GM21786 (cell line): ENCODE results near the gene BUD23.
A peak's percentile ranks its signal among the peaks of the same experiment; 100 is the strongest.
"Not testable (repeated sequence)": the region's sequence is repeated elsewhere in the genome, so short reads cannot be mapped to it uniquely, and the experiment has no call there.

Experiments used
- ATAC-seq: cut with Tn5 transposase; IDR thresholded peaks from one replicate; pipeline ENCODE4 v1.9.1; 2021; ENCODE audit not compliant: unreplicated experiment

BUD23 gene

DNA sequence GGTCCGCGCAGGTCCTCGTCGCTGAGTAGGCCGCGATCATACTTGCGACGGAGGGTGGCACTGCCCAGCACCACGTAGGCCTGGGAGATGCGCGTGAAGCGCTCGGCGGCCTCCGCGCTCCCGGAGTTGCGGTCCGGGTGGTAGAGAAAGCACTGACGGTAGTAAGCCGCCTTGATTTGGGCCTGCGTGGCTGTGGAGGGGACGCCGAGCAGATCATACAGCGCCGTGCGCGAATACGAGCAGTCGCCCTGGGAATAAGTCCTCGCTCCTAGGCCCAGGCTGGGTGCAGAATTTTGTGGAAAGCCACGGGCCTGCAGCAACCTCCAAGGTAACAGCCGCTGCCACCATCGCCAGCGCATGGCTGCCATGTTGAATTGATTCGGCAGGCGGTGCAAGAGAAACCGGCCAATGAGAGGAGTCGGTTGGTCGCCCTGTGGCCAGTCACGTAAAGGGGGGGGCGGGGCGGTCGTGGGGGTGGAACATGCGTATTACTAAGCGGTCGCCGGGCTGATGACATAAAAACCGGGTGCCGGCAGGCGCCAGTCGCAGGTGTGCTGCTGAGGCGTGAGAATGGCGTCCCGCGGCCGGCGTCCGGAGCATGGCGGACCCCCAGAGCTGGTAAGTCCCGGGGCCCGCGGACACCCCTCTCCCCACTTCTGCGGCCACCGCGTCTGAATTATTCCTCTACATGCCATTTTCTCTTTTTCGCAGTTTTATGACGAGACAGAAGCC is at the start of gene BUD23, which contains the start of gene DNAJC30:
BUD23 (plus strand) TSS at position 542 of the 732 bp plus-strand sequence; CDS start at position 571, 29 bp downstream.
DNAJC30 (minus strand) TSS at position 398 of the 732 bp plus-strand sequence; CDS start at position 368, 30 bp downstream.
- peak; percentile 88 for ATAC-seq

- no peak for ATAC-seq
These were observed 49.6 kb upstream of the BUD23 start for GRCh38 chr7:73633844-73634243.

GRCh38 chr7:73635428-73636200 is 47.8 kb upstream of the BUD23 start:
- no peak for ATAC-seq

GRCh38 chr7:73638911-73639310 is 44.5 kb upstream of the BUD23 start:
- no peak for ATAC-seq

- ATAC-seq = no peak
These were observed 40.6 kb upstream of the BUD23 start for GRCh38 chr7:73642834-73643233.

GRCh38 chr7:73644688-73645286 is 38.6 kb upstream of the BUD23 start:
- no peak for ATAC-seq

DNA sequence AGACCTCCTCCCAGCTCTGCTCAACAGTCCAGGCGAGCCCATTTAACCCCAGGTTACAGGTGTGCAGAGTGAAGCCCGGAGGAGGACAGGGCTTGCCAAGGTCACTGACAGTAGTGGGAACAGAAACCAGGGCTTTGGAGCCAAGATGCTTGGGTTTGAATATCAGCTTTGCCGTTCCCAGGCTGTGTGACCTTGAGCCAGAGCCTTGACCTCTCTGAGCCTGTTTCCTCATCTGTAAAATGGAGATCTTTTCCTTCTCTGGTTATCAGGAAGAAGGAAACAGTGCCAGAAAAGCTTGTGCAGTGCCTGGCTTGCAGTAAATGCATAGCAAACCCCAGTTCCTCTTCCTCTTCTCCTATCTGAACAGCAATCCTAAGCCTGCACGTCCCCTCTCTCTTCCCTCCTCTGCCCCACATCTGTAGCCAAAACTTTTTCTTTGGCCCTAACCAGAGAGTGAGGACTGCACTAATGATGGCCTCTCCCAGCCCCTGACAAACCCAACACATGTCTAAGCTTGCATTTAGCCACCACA is 37.7 kb upstream of the BUD23 start:
- no peak for ATAC-seq

DNA sequence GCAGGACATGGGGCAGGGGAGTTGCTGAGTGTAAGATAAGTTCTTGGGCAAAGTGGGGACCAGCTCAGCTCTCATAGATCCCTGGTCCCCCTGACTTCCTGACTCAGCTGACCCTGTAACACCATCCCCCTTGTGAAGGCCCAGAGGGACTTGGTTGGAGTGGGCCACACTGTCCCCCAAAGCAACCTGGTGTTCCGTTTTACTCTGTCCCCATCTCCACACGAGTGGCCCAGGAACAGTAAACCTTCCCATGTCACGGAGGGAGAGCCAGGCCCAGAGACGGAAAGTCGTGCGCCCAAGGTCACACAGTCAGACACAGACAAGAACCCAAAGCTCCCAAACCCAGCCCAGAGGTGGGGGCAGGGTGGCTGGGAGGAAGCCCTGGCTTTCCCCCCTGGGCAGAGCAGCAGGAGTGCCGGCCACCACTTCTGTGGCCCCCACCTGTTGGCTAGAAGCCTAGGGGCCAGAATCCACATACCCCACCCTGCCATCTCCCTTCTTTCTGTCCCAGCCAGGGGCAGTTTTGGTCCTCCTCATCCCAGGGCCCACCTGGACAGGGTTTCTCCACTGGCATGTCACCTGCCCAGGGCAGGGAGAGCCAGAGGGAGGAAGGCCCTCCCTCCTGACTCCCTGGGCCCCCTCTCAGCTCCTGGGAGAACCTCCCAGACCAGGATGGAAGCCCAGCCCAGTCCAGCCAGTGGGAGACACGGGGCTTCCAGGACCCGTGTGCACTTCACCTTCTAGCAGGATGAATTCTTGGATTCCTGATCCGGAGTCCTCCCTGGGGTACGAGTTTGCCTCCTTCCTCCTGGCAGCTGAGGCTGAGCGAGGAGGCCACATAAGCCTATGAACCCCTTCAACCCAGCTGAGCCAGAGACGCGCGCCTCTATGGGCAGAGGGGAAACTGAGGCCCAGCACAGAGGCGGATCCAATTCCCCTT is 36.3 kb upstream of the BUD23 start:
- ATAC-seq = no peak

- no peak for ATAC-seq
These were observed 35.4 kb upstream of the BUD23 start for GRCh38 chr7:73647725-73648592.

- ATAC-seq = no peak
These were observed 34.6 kb upstream of the BUD23 start for GRCh38 chr7:73648593-73649332.

DNA sequence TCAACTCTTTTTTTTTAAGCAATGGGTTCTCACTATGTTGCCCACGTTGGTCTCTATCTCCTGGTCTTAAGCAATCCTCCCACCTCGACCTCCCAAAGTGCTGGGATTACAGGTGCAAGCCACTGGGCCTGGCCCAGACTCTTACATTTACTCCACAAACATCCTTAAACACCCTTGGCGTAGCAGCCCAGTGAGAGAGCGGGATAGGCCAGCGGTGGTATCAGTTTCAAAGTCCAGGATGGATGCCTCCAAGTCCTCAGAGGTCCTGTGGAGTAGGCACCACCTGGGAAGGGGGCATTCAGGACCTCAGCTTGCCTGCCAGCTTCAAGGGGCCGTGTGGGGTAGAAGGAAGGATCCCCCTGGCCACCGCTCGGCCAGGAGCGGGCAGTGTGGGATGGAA is 33.8 kb upstream of the BUD23 start:
- no peak for ATAC-seq

- ATAC-seq = no peak
These were observed 32.9 kb upstream of the BUD23 start for GRCh38 chr7:73650524-73650923.

- ATAC-seq = no peak
These were observed 30.9 kb upstream of the BUD23 start for GRCh38 chr7:73652541-73652949.

GRCh38 chr7:73655309-73655708 is 28.1 kb upstream of the BUD23 start:
- ATAC-seq = not testable (repeated sequence)

- no peak for ATAC-seq
These were observed 23.4 kb upstream of the BUD23 start for GRCh38 chr7:73659983-73660382.

DNA sequence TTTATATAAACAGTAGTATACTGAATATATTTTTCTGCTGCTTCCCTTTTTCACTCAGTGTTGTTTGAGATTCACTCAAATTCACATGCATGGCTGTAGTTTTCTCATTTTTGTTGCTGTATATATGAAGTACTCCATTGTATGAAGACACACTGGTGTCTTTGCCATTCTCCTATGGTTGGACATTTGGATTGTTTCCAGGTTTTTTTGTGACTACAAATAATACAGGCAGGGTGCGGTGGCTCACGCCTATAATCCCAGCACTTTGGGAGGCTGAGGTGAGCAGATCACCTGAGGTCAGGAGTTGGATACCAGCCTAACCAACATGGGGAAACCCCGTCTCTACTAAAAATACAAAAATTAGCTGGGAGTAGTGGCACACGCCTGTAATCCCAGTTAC is 22.8 kb upstream of the BUD23 start:
- ATAC-seq = not testable (repeated sequence)

- ATAC-seq = no peak
These were observed 20.4 kb upstream of the BUD23 start for GRCh38 chr7:73663033-73663432.

DNA sequence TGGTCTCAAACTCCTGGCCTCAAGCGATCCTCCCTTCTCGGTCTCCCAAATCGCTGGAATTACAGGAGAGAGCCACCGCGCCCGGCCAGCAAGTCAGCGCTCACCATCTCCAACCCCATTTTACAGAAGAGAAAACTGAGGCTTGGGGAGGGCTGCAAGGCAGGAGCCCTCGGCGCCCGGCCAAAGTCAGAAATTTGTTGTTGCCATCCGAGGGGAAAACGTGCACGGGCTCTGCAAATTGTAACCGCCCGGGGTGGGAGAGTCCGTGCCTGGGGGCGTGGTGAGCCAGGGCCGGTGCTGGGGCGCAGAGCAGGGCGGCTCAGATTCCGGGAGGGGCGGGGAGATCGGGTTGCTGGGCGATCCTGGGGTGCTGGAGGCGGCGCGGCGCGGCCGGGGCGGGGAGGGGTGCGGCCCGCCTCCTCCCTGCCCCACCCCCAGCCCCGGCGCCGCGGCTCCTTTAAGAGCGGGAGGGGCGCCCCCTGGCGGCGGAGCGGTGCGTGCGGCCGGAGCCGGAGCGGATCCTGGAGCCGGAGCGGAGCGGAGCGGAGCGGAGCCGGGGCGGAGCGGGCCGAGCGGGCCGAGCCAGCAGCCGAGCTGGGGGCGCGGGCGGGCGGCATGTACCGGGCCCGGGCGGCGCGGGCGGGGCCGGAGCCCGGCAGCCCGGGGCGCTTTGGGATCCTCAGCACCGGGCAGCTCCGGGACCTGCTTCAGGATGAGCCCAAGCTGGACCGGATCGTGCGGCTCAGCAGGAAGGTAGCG is 15.9 kb upstream of the BUD23 start, which contains the start of gene VPS37D:
VPS37D (plus strand) TSS at position 488 of the 759 bp plus-strand sequence; CDS start at position 616, 128 bp downstream.
- ATAC-seq = peak; percentile 95
